ENCODE measurements around the gene TRIM24.

The TRIM24 gene

DNA sequence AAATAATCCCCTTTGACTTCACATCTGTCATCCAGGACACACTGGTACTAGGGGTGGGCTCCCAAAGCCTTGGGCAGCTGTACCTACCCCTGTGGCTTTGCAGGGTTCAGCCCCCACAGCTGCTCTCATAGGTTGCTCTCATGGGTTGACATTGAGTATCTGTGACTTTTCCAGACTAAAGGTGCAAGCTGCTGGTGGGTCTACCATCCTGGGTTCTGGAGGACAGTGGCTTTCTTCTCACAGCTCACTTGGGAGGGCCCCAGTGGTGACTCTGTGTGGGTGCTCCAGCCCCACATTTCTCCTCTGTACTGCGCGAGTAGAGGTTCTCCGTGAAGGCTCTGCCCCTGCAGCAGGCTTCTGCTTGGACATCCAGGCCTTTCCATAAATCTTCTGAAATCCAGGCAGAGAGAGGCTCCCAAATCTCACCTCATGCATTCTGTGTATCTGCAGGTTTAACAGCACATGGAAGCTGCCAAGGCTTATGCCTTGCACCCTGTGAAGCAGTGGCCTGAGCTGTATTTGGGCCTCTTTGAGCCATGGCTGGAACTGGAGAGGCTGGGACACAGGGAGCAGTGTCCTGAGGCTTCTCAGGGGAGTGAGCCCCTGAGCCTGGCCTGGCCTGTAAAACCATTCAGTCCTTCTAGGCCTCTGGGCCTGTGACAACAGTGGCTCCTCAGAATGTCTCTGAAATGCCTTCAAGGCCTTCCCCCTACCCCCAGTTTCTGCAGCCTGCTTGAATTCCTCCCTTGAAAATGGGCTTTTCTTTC lies 52.2 kb downstream of the TRIM24 start:
- TF ChIP-seq TAF1 (IDR thresholded peaks at IDR 0.05; ENCODE audit: borderline replicate concordance, insufficient read depth, low read length) (no peak), FOXP2 (optimal IDR thresholded peaks at IDR 0.05; ENCODE audit: borderline replicate concordance, extremely low read depth, extremely low read length, insufficient read depth) (no peak), SIN3A (IDR thresholded peaks at IDR 0.05; ENCODE audit: borderline replicate concordance, insufficient read depth, low read length) (no peak), POLR2AphosphoS5 (IDR thresholded peaks at IDR 0.05; ENCODE audit: low read depth, low read length) (no peak)
- TF ChIP-seq, protein P1, sequence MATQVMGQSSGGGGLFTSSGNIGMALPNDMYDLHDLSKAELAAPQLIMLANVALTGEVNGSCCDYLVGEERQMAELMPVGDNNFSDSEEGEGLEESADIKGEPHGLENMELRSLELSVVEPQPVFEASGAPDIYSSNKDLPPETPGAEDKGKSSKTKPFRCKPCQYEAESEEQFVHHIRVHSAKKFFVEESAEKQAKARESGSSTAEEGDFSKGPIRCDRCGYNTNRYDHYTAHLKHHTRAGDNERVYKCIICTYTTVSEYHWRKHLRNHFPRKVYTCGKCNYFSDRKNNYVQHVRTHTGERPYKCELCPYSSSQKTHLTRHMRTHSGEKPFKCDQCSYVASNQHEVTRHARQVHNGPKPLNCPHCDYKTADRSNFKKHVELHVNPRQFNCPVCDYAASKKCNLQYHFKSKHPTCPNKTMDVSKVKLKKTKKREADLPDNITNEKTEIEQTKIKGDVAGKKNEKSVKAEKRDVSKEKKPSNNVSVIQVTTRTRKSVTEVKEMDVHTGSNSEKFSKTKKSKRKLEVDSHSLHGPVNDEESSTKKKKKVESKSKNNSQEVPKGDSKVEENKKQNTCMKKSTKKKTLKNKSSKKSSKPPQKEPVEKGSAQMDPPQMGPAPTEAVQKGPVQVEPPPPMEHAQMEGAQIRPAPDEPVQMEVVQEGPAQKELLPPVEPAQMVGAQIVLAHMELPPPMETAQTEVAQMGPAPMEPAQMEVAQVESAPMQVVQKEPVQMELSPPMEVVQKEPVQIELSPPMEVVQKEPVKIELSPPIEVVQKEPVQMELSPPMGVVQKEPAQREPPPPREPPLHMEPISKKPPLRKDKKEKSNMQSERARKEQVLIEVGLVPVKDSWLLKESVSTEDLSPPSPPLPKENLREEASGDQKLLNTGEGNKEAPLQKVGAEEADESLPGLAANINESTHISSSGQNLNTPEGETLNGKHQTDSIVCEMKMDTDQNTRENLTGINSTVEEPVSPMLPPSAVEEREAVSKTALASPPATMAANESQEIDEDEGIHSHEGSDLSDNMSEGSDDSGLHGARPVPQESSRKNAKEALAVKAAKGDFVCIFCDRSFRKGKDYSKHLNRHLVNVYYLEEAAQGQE (IDR thresholded peaks at IDR 0.05; ENCODE audit: insufficient read depth in 1 of 2, low read depth in 2 of 2, low read length in 2 of 2): no peak

DNA sequence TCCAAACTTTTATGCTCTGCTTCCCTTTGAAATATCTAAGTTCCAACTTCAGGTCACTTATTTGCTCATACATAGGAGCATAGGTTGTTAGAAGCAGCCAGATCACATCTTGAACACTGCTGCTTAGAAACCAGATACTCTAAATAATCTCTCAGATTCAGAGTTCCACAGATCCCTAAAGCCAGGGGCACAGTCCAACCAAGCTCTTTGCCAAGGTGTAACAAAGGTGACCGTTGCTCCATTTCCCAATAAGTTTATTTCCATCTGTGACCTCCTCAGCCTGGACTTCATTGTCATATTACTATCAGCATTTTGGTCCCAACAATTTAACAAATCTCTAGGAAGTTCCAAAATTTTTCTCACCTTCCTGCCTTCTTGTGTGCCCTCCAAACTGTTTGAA lies 52.8 kb downstream of the TRIM24 start:
- TF ChIP-seq FOXP2 (optimal IDR thresholded peaks at IDR 0.05; ENCODE audit: borderline replicate concordance, extremely low read depth, extremely low read length, insufficient read depth) (no peak), POLR2AphosphoS5 (IDR thresholded peaks at IDR 0.05; ENCODE audit: low read depth, low read length) (no peak), TAF1 (IDR thresholded peaks at IDR 0.05; ENCODE audit: borderline replicate concordance, insufficient read depth, low read length) (no peak), SIN3A (IDR thresholded peaks at IDR 0.05; ENCODE audit: borderline replicate concordance, insufficient read depth, low read length) (no peak)
- TF ChIP-seq, protein P1 (IDR thresholded peaks at IDR 0.05; ENCODE audit: insufficient read depth in 1 of 2, low read depth in 2 of 2, low read length in 2 of 2): no peak

DNA sequence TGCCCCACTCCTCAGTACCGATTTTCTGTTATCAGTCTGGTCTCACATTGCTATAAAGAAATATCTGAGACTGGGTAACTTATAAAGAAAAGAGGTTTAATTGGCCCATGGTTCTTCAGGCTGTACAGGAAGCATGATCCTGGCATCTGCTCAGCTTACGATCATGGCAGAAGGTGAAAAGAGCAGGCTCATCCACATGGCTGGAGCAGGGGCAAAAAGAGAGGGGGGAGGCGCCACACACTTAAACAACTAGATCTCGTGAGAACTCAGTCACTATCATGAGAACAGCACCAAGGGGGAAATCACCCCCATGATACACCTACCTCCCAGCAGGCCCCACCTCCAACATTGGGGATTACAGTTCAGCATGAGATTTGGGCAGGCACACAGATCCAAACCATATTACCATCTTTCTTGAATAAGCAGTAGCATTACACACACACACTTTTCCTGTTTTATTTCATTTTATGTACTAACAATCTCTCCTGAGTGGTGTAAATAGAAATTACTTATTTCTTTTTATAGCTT lies 53.3 kb downstream of the TRIM24 start:
- TF ChIP-seq POLR2AphosphoS5 (IDR thresholded peaks at IDR 0.05; ENCODE audit: low read depth, low read length) (no peak), FOXP2 (optimal IDR thresholded peaks at IDR 0.05; ENCODE audit: borderline replicate concordance, extremely low read depth, extremely low read length, insufficient read depth) (no peak), SIN3A (IDR thresholded peaks at IDR 0.05; ENCODE audit: borderline replicate concordance, insufficient read depth, low read length) (no peak), TAF1 (IDR thresholded peaks at IDR 0.05; ENCODE audit: borderline replicate concordance, insufficient read depth, low read length) (no peak)
- TF ChIP-seq, protein P1 (IDR thresholded peaks at IDR 0.05; ENCODE audit: insufficient read depth in 1 of 2, low read depth in 2 of 2, low read length in 2 of 2): no peak

DNA sequence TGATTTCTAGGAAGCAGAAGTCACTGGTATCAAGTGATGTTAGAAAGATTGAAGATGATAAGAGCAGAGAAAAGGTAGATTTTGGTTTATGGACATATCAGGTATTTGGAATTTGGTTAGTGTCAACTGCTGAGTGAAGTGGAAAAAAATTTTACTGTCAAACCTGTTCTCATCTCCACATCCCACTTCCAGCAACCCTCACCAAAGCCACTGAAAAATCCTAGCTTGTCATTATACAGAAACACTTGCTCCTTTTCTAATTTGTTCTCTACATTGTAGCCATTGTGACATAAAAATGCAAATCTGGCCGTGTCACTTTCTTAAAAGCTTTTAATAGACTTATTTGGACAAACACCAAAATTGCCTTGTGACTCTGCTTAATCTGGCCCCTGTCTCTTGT lies 54.0 kb downstream of the TRIM24 start:
- no peak for TF ChIP-seq SIN3A (IDR thresholded peaks at IDR 0.05; ENCODE audit: borderline replicate concordance, insufficient read depth, low read length)
- TF ChIP-seq, protein P1 (IDR thresholded peaks at IDR 0.05; ENCODE audit: insufficient read depth in 1 of 2, low read depth in 2 of 2, low read length in 2 of 2): no peak
- TF ChIP-seq TAF1 (IDR thresholded peaks at IDR 0.05; ENCODE audit: borderline replicate concordance, insufficient read depth, low read length): no peak
- TF ChIP-seq POLR2AphosphoS5 (IDR thresholded peaks at IDR 0.05; ENCODE audit: low read depth, low read length): no peak
